Activated CD4-positive, alpha-beta T cell treated with anti-CD3 and anti-CD28 coated beads, Interleukin-2, amount 50 U/mL, for 4 hours (primary cell): Measurements from ENCODE around the gene TRMT44.

ENCODE experiments used
- DNase-seq, 2 experiments: peaks; one replicate each; pipeline ENCODE4 v3.0.0-alpha.2; 2020

TRMT44 gene

DNA sequence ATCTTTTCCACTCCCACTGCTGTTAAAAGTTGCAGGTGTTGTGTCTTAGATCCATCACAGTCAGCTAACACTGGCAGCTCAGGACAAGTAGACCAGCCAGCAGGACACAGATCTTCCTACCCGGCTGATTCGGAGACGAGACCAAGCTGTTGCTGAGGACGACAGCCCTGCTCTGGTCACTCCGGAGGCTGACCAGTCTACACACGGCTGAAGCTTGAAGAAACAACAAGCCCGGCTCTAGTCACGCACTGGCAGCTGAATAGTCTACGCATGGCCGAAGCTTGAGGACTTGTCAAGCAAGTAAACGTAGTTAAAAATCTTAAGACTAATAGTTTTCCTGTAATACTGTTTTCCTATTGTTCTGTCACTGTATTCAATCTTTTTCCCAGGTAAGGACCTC is 1.8 kb upstream of the TRMT44 start:
- no peak for DNase-seq

GRCh38 chr4:8439168-8439567 is 1.4 kb upstream of the TRMT44 start:
- no peak for DNase-seq

DNA sequence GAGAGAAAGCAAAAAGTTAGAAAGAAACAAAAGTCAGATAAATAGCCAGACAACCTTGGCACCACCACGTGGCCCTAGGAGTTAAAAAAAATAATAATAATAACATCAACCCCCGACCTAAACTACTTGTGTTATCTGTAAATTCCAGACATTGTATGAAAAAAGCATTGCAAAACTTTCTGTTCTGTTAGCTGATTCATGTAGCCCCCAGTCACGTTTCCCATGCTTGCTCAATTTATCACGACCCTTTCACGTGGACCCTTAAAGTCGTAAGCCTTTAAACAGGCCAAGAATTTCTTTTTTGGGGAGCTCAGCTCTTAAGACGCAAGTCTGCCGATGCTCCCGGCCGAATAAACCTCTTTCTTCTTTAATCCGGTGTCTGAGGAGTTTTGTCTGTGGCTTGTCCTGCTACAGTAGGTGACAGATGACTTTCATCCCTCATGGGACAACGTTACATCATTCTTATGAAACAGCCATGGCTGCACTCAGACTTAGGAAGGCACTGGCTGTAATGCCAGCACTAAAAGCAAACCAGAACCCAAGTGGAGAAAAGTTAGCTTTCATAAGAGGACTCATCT is 574 bp upstream of the TRMT44 start:
- DNase-seq: peak in 1 of 2 experiments; percentile 4

DNA sequence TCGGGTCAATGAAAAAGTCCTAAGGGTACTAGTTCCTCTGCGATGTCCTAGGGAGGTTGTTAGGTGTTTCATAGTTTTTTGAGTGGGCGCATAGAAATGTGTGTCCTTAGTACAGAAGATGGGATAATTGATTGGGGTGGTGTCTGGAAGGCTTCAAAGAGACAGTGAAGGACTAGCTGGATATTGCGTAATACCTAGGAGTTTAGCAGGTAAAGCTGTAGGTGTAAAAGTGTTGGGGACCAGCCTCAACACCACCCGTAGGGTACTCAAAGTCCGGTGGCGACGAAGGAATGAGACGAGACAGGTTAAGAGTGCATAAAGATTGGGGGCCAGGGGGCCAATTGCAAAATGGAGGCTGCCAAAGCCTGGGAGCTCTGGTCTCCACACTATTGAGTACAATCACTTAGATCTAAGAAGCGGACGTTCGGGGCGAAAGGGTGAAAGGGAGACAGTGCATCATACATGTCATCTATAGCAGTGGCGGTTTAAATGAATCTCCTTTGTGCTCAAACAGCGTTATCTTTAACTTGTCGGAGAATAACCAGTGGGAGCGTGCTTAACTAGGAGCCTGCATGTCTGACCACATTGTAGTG is 1.0 kb downstream of the TRMT44 start:
- no peak for DNase-seq

DNA sequence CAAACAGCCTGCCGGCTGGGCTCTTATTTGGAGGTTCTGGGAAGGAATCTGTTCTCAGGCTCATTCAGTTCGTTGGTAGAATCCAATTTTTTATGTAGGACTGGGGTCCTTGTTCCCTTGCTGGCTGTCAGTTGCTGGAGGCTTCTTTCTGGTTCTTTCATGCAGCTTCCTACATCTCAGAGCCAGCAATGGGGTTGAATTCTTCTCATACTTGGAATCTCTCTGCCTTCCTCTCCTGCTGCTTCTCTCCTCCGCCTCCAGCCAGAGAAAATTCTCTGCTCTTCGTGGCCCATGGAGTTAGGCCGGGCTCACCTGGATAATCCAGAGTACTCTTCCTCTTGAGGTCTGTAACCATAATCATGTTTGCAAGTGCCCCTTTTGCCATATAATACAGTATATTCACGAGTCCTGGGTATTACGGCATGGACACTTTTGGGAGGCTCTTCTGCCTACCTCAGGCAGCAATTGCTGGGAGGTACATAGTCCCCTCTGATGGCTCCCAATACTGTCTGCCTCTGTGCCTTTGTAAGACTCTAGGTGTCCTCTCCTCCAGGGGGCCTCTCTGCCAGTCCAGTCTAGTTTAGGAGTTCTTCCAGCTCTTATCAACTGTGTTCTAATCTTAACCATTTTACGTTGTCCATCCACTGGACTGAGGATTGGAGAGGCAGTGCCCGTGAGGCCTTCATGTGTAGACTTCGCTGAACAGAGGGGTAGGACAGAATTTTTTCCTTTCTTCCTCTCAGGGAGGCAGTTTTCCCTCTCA is 2.2 kb downstream of the TRMT44 start:
- no peak for DNase-seq

- DNase-seq: no peak
Measured at GRCh38 chr4:8443801-8444200, 3.2 kb downstream of the TRMT44 start.

DNA sequence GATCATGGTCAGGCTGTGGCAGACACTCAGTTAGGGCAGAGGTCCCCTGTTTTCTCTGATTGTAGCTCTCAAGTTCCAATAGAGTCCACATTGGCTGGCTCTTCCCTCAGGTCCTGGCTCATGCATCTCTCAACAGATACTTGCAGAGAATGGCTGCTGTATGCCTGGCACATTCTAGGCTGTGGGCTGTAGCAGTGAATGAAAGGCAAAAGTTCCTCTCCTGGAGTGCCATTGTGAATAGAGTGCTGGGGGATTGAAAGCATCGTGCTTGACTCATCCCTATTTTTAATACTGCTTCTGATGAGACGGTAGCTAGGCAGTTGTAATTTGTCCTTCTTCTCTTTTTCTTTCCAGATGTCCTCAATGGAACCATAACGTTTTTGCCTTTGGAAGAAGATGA is 5.5 kb downstream of the TRMT44 start:
- DNase-seq: no peak

GRCh38 chr4:8451440-8452182 is 11.0 kb downstream of the TRMT44 start:
- no peak for DNase-seq

GRCh38 chr4:8453957-8454356 is 13.4 kb downstream of the TRMT44 start:
- no peak for DNase-seq

DNA sequence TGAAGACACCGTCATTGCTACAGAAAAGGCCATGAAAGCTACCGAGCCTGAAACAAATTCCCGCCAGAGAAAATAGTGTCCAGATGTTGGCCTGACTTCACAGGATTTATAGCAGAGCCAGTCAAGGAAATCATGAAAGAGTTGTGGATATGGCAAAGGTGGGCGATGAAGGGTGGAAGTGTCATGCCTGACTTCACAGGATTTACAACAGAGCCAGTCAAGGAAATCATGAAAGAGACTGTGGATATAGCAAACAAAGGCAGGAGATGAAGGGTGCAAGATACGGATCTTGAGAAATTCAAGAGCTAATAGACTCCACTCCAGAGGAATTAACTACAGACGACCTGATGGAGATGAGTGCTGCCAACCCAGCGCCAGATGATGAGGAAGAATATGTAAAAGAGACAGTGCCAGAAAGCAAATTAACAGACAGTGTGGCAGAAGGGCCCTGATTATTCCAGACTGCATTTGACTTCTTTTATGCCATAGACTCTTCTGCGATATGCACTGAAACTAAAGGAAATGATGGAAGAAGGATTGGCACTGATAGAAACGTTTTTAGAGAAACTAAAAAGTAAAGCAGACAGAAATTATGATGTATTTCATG is 17.2 kb downstream of the TRMT44 start:
- DNase-seq: no peak

GRCh38 chr4:8459867-8460445 is 19.4 kb downstream of the TRMT44 start:
- no peak for DNase-seq

DNA sequence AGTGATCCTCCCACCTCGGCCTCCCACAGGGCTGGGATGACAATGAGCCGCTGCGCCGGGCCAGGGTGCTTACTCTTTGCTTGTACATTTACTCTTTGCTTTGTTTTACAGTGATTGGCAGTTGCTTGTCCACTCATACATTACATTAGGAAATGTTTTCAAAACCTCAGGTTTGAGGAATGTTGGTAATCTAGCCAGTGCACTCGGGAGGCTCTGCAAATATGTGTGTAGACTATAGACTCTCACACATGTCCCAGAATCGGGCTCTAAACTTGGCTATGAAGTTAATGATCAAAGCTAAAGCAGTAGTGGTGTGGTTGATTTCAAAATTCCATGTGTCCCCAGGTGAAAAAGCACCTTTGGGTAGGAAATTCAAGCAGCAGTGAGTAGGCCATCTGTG is 20.5 kb downstream of the TRMT44 start:
- DNase-seq: no peak

DNA sequence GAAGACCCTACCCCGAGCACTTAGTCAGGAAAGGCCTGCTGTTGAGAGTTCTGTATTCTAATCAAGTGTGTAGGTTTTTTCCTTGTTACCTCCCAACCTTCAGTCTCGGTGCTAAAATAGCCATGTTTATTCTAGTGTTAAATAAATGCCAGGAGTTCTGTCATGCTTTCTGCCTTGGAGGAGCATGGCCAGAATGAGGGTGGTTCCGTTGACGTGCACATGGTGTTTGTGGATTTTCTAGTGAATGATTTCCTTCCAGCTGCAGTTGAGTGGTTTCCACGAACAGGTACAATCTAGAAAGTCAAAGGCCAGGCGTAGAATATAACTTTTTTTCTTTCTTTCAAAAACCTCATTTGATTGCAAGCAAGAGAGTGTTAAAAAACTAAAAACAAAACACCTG is 21.0 kb downstream of the TRMT44 start:
- no peak for DNase-seq

DNA sequence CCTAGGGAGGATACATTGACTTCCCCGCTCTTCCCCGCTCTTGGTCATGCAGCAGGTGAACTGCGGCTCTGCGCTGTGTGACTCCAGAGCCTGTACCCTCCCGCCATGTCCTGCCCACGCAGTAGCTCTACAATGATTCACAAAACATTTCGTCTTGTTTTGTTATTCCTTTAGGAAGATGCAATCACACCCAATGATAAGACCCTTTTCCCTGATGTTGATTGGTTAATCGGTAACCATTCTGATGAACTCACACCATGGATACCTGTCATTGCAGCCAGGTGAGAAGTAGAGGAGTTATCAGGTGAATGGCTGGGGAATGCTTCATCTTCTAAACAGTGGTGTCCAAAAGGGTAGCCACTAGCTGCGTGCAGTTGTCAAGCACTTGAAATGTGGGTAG is 23.2 kb downstream of the TRMT44 start:
- no peak for DNase-seq

GRCh38 chr4:8464381-8464780 is 23.8 kb downstream of the TRMT44 start:
- no peak for DNase-seq

DNA sequence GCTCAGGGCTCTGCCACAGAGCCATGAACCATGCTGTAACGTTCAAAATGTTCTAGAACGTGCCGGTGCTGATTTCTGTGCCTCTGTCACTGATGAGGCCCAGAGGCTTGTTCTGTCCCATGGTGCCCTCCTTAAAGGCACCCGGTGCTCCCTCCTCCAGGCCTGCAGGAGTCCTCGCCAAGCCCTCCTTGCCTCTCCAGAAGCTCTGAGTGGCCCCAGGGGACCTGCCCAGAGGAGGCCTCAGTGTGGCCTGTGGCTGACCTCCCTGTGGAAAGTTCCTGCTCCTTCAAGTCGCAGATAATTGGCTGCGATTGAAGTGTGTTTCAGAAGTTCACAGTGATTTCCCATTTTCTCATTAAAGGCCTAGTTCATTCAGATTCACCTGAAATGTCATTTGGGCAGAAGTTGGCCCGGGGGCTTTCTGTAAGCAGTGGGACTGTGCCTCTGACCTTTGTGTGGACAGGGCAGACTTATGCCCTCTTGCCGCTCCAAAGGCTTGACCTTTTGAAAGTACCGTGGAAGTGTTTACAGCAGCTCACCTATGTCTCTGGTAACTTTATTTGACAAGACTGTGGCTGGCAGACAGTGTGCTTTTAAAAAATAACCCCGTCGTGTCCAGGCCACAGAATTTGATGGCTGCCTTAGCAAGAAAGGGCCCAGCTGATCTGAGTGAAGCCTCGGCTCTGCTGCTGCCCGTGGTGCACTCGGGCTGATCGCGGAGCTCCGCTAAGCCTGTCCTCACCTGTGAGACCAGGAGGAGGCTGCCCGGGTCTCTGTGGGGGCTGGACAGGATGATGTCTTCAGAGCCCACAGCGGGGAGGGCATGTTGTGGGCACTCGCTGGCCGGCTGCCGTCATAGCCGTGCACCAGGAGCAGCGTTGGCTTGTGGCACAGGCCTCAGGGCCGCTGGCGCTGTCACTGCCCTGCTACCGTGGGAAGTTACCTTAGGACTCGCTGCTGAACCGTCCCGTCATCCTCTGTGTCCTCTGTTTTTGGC is 25.3 kb downstream of the TRMT44 start:
- no peak for DNase-seq

DNA sequence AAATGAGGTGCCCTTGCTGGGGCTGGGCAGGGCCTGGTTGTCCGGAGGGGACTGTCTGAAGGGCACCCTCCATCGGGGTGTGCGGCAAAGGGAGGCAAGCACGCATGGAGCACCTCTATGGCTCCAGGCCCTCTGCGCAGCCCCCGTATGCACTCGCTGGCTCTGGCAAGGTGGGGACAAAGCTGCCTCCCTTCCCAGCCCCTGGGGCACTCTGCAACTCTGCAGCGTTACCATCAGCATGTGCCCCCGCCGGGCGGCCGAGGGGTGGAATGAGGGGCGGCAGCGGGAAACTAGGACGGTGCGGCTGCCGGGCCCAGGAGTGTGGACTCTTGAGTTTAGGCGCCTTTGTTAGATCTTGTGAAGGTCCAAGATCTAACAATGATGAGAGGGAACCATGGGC is 26.4 kb downstream of the TRMT44 start:
- no peak for DNase-seq

GRCh38 chr4:8468746-8469535 is 28.4 kb downstream of the TRMT44 start:
- DNase-seq: peak; percentile 44 to 49

DNA sequence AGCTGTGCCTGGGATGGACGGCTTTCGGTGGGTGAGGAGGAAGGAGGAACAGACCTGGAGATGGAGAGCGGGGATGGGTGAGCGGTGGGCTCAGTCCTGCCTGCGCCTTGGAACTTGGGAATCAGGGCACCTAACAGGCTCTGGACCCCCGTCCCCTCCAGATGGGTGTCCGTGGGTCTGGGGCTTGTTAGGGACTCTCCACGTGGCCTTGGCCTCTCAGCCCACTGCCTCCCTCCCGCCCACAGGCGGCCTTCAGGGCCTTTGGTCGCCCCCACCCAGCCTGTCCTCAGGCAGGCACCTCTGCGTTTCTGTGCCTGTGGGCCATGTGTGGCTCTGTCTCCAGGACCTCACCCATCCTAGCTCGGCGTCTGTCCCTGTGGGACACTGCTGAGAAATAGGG is 29.0 kb downstream of the TRMT44 start:
- DNase-seq: no peak

DNA sequence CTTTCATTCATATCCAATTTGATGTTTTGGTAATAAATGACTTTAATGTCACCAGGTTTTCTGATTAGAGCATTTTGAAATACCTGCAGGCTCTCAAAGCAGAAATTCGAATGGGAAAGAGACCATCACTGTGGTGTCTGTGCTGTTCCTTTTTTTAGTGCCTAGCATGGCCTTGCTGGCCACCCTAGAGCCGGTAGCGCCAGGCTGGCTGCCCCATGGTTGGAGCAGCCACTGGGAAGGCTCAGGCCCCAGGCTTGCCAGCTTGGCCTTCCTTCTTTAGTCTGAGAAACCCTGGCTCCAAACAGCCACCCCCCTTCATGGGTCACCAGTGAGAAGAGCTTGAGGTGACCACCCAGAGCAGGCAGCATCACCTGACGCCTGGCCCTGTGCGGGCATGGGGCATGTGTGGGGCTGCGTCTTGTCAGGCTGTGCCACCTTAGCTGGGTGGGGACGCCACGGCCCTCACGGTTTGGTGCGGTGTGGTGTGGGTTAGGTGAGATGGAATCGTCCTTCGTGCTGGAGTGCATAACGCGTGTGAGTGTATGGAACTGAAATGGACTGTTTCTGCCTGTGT is 30.0 kb downstream of the TRMT44 start:
- DNase-seq: no peak
